Activated T-helper 1 cell treated with anti-CD3 and anti-CD28 coated beads, Interleukin-12 subunit alpha, Interleukin-12 subunit beta, Interleukin-2, Interleukin-4 antibody, amounts not matched to agents 30 ng/mL and 10 ng/mL and 1 ng/mL, durations not matched to agents 14 hours and 24 hours and 36 hours (primary cell): ENCODE measurements around the gene CYP2A7. TPM values are rescaled to one million over a fixed set of nuclear protein-coding genes. Genes with fewer than 3 reads are reported as not detected.
"Not testable (repeated sequence)": the region's sequence is repeated elsewhere in the genome, so short reads cannot be mapped to it uniquely, and the experiment has no call there.

Experiments
- DNase-seq: peaks from one replicate; pipeline ENCODE4 v3.0.0; 2021; ENCODE audit warnings: low spot score
- H3K27ac Mint-ChIP-seq: one replicate; pipeline ENCODE4 v1.8.0; 2021; ENCODE audit warnings: mild to moderate bottlenecking, mixed read lengths
- H3K27me3 Mint-ChIP-seq: one replicate; pipeline ENCODE4 v1.8.0; 2022; ENCODE audit warnings: mild to moderate bottlenecking, moderate library complexity, mixed read lengths; ENCODE audit not compliant: insufficient read depth
- H3K36me3 Mint-ChIP-seq: one replicate; pipeline ENCODE4 v1.8.0; 2021; ENCODE audit warnings: low read depth, mixed read lengths
- H3K4me1 Mint-ChIP-seq: one replicate; pipeline ENCODE4 v1.8.0; 2021; ENCODE audit warnings: low read depth, mixed read lengths
- H3K4me3 Mint-ChIP-seq: one replicate; pipeline ENCODE4 v1.8.0; 2021; ENCODE audit warnings: mild to moderate bottlenecking, moderate library complexity, mixed read lengths
- H3K9me3 Mint-ChIP-seq: one replicate; pipeline ENCODE4 v1.8.0; 2021; ENCODE audit warnings: mixed read lengths
- intact Hi-C: fragments of 100-400 bp; cut with micrococcal nuclease; formaldehyde crosslinking; loops from one replicate; pipeline ENCODE4 v1.15.1; 2024
- total RNA-seq: library from RNA; stranded (reverse); gene quantifications from 2 replicates; pipeline ENCODE4 v1.2.3, GENCODE V29; 2022

The CYP2A7 gene
- total RNA-seq, 1 donor from 2014 or later, result not detected

- DNase-seq, H3K4me3 Mint-ChIP-seq, intact Hi-C loops, H3K9me3 Mint-ChIP-seq, H3K27ac Mint-ChIP-seq, H3K36me3 Mint-ChIP-seq: not testable (repeated sequence)
- Mint-ChIP-seq H3K27me3 (peaks cover 37% of the 10 kb centered on the region), H3K4me1 (peaks cover 30% of the 10 kb centered on the region)
Measured at GRCh38 chr19:40846722-40847121, 35.3 kb downstream of the CYP2A7 start.

DNA sequence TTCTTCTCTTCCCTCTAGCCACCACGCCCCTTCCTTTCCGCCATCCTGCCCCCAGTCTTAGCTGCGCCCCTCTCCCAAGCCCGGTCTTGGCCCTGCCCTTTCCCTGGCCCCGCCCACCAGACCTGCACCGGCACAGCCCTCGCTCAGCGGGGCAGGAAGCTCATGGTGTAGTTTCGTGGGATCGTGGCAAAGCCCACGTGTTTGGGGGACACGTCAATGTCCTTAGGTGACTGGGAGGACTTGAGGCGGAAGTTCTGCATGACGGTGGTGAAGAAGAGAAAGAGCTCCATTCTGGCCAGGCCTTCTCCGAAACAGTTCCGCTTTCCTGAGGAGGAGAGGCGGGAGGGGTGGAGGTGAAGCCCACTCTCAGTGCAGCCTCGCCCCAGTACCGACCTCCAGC, 38.4 kb downstream of the CYP2A7 start:
- H3K4me1 Mint-ChIP-seq, result peaks cover 24% of the 10 kb centered on the region

DNA sequence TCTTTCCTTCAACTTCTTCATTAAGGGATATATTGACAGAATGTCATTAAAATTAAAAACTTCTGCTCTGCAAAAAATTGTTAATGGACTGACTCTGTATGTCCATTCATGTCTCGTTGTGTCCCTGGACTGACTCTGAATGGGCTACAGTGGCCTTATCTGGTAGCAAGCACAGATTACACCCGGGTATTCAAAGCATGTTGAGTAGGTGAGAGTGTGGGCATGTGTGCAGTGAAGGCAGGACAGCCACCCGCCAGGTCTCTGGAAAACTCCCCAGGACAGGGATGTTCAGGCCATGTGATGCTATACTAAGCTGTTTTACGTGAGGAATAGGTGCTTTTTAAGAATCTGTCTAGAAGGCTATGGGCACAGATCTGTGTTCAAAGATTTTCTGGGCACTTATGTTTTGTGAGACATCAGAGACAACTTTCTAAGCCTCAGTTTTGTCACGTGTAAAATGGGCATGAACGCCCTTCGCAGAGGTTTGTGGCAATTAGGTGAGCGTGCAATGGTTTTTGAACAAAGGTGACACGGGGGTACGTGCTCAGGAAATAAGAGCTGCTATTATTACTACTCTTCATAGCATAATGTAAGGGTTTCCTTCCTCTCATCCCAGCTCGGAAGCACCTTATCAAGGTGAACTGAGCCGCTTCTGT, 38.9 kb downstream of the CYP2A7 start:
- H3K36me3 Mint-ChIP-seq, DNase-seq, H3K9me3 Mint-ChIP-seq, intact Hi-C loops: not testable (repeated sequence)
- H3K27me3 Mint-ChIP-seq, result peaks cover 37% of the 10 kb centered on the region
- H3K27ac Mint-ChIP-seq, result peak overlapping the region; percentile 46
- H3K4me1 Mint-ChIP-seq, result peaks cover 24% of the 10 kb centered on the region
- peak overlapping the region; percentile 60 for H3K4me3 Mint-ChIP-seq

More for the DNA sequence above, 38.4 kb downstream of the CYP2A7 start:
- intact Hi-C loops, H3K9me3 Mint-ChIP-seq, H3K36me3 Mint-ChIP-seq: not testable (repeated sequence)
- peak overlapping the region; percentile 46 for H3K27ac Mint-ChIP-seq
- peaks cover 35% of the 10 kb centered on the region for H3K27me3 Mint-ChIP-seq
- H3K4me3 Mint-ChIP-seq, result peak overlapping the region; percentile 60
- peak; percentile 59 for DNase-seq

- H3K36me3 Mint-ChIP-seq, result not testable (repeated sequence)
Measured at GRCh38 chr19:40842012-40842411, 40.0 kb downstream of the CYP2A7 start.

DNA sequence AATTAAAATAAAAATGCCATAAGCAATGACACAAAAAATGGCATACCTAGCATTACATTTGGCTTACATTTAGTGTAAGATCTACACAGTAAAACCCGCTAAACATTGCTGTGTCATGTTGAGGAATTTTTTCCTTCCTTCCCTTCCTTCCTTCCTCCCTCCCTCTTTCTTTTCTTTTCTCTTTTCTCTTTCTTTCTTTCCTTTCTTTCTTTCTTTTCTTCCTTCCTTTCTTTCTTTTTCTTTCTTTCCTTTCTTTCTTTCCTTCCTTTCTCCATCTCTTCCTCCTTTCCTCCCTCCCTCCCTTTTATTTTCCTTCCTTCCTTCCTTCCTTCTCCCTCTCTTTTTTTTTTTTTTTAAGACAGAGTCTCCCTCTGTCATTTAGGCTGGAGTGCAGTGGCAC, 43.6 kb downstream of the CYP2A7 start:
- H3K9me3 Mint-ChIP-seq, H3K27ac Mint-ChIP-seq, intact Hi-C loops, DNase-seq, H3K4me3 Mint-ChIP-seq, H3K36me3 Mint-ChIP-seq: not testable (repeated sequence)
- Mint-ChIP-seq H3K27me3 (peaks cover 23% of the 10 kb centered on the region), H3K4me1 (peaks cover 10% of the 10 kb centered on the region)

More at GRCh38 chr19:40842012-40842411, 40.0 kb downstream of the CYP2A7 start:
- intact Hi-C loops, DNase-seq, H3K9me3 Mint-ChIP-seq, H3K4me3 Mint-ChIP-seq, H3K27ac Mint-ChIP-seq: not testable (repeated sequence)
- peaks cover 26% of the 10 kb centered on the region for H3K27me3 Mint-ChIP-seq
- peaks cover 24% of the 10 kb centered on the region for H3K4me1 Mint-ChIP-seq

DNA sequence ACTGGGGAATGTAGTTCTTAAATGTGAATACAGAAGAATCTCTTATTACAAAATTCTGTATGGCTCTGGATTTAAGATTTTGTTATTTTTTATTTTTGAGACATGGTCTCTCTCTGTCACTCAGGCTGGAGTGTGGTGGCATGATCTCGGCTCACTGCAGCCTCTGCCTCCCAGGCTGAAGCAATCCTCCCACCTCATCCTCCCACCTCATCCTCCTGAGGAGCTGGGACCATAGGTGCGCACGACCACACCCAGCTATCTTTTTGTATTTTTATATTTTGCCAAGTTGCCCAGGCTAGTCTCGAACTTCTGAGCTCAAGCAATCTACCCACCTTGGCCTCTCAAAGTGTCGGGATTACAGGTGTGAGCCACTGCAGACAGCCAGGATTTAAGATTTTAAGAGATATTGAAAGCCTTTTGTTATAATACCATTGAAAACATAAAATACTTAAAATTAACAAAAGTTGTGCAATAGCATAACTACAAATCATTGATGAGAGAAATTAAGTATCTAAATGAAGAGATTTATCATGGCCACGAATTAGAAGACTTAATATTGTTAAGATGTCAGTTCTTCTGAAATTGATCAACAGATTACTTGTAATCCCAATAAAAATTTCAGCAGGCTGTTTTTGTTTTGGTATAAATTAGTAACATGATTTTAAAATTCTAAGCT, 45.1 kb downstream of the CYP2A7 start:
- Mint-ChIP-seq H3K4me3 (no peak overlapping the region), H3K4me1 (peaks cover 5% of the 10 kb centered on the region), H3K9me3 (no peaks in the 10 kb centered on the region), H3K27me3 (peaks cover 21% of the 10 kb centered on the region), H3K36me3 (no peaks in the 10 kb centered on the region), H3K27ac (no peak overlapping the region)
- no peak for DNase-seq
- intact Hi-C loops, result no loop called here

- intact Hi-C loops, H3K4me3 Mint-ChIP-seq, DNase-seq, H3K9me3 Mint-ChIP-seq, H3K36me3 Mint-ChIP-seq, H3K4me1 Mint-ChIP-seq, H3K27ac Mint-ChIP-seq: not testable (repeated sequence)
- peaks cover 11% of the 10 kb centered on the region for H3K27me3 Mint-ChIP-seq
Measured at GRCh38 chr19:40833728-40834533, 48.1 kb downstream of the CYP2A7 start.

GRCh38 chr19:40832431-40832790, 49.6 kb downstream of the CYP2A7 start:
- H3K27me3 Mint-ChIP-seq, H3K4me1 Mint-ChIP-seq, intact Hi-C loops, DNase-seq, H3K4me3 Mint-ChIP-seq, H3K9me3 Mint-ChIP-seq, H3K27ac Mint-ChIP-seq: not testable (repeated sequence)
- peaks cover 11% of the 10 kb centered on the region for H3K36me3 Mint-ChIP-seq

DNA sequence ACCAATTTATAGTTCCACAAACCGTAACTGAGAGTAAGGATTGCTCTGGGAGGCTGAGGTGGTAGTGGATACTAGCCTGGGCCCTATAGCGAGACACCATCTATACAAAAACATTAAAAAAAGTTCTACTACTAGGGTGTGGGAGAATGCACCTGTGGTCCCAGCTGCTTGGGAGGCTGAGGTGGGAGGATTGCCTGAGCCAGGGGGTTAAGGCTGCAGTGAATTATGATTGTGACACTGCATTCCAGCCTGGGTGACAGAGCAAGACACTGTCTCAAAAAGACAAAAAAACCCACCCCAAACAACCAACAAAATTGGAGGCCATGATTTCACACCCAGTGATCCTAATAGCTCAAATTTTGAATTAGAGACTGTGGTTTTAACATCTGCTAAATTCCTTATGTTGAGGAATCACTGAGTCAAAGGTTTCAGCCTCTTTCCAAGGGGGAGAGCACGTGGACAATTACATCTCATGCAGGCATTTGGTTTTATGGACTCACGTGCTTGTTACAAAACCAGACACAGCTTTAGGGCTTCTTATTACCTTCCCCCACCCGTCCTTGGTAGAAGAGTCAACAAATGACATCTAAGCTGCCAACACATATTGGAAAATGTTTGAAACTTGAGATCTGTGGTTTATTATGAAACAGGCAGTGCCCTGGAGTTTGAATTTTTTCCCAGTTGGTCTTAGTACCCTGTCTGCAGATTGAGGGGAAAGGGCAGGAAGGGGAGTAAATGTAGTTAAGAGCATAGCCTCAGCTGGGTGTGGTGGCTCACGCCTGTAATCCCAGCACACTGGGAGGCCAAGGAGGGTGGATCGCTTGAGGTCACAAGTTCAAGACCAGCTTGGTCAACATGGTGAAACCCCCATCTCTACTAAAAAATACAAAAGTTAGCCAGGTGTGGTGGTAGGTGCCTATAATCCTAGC, 50.3 kb downstream of the CYP2A7 start:
- H3K27ac Mint-ChIP-seq, result no peak overlapping the region
- peaks cover 13% of the 10 kb centered on the region for H3K4me1 Mint-ChIP-seq
- H3K9me3 Mint-ChIP-seq, result peaks cover 5% of the 10 kb centered on the region
- no peak overlapping the region for H3K4me3 Mint-ChIP-seq
- peaks cover 18% of the 10 kb centered on the region for H3K36me3 Mint-ChIP-seq
- intact Hi-C loops, result no loop called here
- DNase-seq, result no peak
- H3K27me3 Mint-ChIP-seq, result peaks cover 6% of the 10 kb centered on the region

- H3K4me3 Mint-ChIP-seq, H3K27me3 Mint-ChIP-seq, DNase-seq, intact Hi-C loops, H3K9me3 Mint-ChIP-seq, H3K27ac Mint-ChIP-seq: not testable (repeated sequence)
- Mint-ChIP-seq H3K36me3 (peaks cover 21% of the 10 kb centered on the region), H3K4me1 (peaks cover 18% of the 10 kb centered on the region)
Measured at GRCh38 chr19:40830741-40831140, 51.3 kb downstream of the CYP2A7 start.

DNA sequence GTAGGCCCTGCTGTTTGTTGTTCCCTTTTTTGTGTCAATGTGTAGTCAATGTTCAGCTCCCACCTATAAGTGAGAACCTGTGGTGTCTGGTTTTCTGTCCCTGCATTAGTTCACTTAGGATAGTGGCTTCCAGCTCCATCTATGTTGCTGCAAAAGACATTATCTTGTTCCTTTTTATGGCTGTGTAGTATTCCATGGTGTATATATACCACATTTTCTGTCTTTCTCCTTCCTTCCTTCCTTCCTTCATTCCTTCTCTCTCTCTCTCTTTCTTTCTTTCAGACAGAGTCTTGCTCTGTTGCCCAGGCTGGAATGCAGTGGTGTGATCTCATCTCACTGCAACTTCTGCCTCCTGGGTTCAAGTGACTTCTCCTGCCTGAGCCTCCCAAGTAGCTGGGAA, 52.8 kb downstream of the CYP2A7 start:
- Mint-ChIP-seq H3K4me3 (no peak overlapping the region), H3K27ac (peak overlapping the region; percentile 37), H3K9me3 (peaks cover 5% of the 10 kb centered on the region), H3K36me3 (peaks cover 21% of the 10 kb centered on the region), H3K27me3 (peaks cover 4% of the 10 kb centered on the region), H3K4me1 (peaks cover 18% of the 10 kb centered on the region)
- intact Hi-C loops, result no loop called here
- no peak for DNase-seq
